CD4-positive, alpha-beta T cell treated with Interleukin-10 for 1 hour (primary cell): ENCODE measurements around the gene ASPSCR1.
A peak's percentile ranks its signal among the peaks of the same experiment; 100 is the strongest.

Experiments used
- DNase-seq: peaks from one replicate; pipeline ENCODE4 v3.0.0-alpha.2; 2020

Gene ASPSCR1

DNA sequence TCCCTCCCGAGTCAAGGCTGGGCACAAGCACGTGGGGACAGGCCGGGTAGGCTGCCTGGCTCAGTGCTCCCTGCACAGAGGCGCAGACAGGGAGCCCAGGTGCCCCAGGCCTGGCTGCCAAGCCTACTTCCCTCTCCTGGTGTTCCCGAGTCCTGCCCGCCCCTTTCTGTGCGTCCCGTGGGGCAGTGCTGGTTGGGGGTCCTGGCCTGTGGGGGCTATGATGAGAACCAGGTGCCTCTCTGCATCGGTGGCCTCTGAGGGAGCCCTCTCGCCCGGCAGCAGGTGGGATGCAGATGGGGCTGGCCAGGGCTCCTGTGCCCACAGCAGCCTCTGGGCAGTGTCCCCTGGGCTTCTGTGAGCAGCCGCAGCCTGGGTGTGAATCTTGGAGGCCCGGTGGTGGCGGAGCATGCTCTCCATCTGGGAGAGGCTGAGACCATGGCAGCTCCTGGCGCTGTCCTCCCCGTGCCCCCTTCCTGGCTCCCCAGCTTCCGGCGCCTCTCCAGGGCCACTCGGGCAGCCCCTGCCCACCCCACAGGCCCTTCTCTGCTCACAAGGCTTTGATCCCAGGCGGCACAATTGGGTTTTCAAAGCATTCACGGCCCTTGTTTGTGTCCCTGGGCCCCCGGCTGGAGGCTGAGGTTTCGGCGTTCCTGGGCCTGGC is 38.0 kb downstream of the ASPSCR1 start:
- no peak for DNase-seq

DNA sequence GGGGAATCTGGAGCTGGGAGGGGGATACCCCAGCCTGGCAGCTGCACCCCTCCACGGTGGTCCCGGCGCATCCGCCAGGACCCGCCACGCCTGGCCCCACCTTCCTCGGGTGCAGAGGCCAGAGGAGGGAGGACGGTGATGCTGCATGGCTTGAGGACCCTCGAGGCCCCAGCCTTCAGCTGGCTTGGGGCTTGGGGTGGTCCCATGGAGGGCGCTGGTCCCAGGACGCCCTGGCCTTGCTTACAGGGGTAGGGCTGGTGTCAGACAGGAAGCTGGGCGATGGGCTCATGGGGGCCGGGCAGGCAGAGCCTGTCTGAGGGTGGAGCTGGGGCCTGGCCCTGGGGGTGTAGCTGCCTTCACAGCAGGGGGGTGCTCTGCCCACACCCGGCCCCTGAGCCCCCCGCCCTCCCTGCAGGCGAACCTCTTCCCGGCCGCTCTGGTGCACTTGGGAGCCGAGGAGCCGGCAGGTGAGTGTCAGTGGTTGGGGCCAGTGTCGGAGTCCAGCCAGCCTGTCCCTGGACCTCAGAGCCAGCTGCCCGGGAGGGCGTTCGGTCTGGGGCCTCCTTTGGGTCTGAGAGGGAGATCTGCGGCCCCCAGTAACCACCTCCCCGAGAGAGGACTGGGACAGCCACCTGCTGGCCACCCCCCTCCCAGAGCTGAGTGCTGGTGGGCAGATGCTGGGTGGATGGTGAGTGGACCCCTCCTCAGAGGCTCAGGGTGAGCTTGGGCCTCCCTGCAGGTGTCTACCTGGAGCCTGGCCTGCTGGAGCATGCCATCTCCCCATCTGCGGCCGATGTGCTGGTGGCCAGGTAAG is 38.8 kb downstream of the ASPSCR1 start:
- DNase-seq = no peak

DNA sequence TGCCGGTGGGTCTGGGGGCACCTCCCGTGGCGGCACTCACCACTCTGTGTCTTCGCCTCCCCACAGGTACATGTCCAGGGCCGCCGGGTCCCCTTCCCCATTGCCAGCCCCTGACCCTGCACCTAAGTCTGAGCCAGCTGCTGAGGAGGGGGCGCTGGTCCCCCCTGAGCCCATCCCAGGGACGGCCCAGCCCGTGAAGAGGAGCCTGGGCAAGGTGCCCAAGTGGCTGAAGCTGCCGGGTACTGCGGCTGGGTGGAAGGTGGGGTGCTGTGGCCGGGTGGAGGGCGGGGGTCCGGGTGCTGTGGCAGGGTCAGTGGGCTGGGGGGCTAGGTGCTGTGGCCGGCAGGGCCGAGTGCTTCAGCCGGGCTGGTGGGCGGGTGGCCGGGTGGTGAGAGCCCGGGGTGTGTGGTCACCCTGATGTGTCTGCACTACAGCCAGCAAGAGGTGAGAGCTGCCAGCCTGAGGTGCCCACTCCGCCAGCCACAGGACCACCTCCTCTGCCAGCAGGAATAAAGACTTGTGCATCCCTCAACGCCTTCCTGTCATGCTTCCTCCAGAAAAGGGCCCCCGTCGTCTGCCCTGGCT is 39.5 kb downstream of the ASPSCR1 start:
- DNase-seq = no peak

DNA sequence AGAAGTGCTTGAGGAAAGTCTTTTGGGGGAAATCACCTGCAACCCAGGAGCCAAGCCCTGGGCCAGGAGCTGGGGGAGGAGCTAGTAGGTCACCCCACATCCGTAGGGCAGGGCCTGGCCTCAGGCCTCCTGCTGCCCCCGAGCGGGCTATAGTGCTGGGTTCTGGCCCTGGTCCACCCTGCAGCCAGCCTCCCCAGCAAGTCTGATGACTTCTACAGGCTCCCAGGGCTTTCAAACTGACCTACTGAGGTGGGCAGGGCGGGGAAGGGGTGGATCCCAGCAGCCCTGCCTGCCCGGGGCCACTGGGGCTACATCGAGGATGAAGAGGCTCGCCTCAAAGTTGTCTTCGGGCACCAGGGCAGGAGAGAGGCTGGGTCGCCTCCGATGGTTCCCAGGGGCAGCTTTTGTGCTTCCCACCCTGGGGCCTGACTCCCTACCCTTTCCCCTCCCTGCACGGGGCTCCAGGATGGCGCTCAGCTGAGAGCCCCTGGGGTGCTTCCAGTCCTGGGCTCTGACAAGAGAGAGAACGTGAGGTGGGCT is 40.3 kb downstream of the ASPSCR1 start:
- no peak for DNase-seq

DNA sequence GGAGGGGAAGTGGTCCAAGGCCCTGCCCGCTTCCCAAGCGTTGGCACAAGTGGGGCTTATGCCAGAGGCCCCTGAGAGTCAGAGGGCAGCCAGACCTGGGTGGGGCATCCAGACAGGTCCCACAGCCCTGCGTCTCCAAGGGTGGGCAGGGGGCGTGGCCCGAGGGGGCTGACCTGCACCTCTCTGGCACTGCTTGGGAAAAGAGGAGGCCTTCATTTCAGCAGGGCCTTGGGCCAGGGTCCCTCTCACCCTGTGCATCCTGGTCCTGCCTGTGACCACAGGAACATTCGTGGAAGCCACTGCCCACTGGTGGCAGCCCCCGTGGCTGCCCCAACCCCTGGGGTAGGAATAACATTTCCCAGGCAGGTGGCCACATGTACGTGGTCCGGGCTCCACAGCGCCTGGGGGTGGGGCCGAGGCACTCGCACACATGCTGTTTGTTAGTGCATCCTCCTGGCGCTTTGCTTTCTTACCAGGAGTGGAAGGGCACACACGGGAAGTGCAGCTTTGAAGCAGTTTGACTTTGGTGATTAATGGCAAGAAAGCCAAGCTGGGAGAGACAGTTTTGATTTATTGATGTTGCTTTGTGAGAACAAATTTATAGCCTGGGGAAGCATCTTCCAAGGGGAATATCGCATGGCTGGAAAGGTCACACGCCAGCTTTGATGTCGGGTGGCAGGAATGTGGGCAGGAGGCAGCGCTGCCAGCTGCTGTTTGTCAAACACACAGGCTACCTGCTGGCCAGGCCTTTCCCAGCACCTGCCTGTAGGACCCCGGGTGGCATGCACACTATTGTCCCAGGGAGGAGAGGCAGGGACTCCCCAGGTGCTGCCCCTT is 40.9 kb downstream of the ASPSCR1 start:
- DNase-seq = no peak

DNA sequence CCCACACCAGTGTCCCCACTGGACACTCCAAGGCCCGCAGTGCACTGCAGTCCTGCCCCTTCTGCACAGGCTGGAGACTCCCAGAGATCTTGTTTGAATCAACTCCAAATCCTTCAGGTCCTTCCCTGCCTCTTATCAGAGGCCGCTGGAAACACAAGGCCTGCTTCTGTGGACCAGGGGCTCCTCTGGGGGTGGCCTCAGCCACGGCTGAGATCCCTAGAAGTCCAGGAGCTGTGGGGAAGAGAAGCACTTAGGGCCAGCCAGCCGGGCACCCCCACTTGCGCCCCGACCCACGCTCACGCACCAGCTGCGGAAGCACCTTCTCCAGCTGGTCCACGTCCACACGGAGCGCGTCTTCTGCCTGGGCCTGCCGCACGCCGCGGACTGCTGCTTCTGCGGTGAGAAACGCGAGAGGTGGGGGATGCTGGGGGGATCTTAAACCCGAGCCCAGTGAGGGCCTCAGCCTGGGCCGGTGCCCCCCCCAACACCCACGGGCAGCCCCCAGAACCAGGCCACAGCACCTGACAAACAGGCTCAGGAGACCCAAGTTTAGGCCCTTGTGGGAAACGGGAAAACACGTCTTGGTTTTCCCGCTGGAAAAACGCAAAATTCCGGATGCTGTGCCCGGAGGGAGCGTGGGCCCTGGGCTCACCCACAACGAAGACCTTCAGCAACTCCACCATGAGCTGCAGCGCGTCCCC is 41.7 kb downstream of the ASPSCR1 start:
- DNase-seq = no peak

DNA sequence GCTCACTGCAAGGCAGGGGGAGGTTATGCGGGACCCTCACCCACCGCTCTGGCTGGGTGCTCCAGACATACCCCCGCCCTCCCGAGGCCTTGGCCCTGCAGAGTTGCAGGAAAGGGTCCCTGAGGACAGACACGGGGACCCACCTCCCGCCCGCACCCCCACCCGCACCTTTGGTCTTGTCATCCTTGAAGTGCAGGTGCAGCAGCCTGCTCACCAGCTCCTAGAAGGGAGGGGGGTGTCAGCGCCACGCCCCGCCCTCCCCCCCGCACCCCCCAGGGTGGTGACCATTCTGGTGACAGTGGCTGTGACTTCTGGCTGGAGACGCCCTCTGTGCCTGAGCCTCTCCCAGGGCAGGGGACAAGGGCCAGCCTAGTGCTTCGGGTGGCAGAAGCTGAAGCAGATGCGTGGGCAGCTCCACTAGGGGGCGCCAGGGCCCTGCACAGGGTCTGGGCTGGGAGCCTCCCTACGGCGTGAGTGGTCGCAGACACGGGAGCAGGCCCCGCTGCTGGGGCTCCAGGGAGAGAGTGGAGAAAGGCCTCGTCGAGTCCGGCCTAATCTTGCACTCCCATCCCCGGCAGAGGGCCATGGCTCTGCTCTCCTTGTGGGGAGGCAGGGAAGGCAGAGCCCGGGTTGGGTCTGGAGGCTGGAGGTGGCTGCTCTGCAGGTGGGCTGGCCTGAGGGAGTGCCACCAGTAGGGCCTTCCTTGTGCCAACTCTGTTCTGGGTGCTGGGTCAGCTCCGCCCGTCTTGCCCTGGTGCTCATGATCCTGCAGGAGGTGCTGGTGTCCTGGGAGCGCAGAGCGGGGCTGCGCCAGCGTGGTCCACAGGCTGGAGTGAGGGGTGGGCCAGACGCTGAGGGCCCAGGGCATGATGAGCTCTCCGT is 42.5 kb downstream of the ASPSCR1 start:
- peak; percentile 58 for DNase-seq

DNA sequence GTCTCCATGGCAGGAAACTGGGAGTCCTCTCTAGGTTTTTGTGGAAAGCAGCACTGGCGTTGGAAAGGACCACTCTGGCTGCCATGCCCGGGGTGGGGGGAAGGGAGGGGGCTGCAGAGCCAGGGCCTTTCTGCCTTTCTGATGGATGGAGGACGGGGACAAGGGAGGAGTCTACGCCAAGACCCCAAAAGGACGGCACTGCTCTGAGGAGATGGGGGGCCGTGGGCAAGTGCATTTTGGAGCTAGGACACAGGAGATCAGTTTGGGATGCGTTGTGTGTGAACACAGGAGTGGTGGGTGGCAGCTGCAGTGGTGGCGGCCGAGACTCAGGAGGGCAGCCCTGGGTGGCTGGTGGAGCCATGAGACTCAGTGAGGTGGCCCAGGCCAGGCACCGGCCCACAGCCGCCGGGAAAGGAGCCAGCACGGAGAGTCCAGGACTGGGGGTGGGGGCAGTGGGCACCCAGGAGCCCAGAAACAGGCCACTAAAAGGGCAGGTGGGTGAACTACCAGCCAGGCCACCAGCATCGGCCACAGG is 43.2 kb downstream of the ASPSCR1 start:
- DNase-seq = no peak

DNA sequence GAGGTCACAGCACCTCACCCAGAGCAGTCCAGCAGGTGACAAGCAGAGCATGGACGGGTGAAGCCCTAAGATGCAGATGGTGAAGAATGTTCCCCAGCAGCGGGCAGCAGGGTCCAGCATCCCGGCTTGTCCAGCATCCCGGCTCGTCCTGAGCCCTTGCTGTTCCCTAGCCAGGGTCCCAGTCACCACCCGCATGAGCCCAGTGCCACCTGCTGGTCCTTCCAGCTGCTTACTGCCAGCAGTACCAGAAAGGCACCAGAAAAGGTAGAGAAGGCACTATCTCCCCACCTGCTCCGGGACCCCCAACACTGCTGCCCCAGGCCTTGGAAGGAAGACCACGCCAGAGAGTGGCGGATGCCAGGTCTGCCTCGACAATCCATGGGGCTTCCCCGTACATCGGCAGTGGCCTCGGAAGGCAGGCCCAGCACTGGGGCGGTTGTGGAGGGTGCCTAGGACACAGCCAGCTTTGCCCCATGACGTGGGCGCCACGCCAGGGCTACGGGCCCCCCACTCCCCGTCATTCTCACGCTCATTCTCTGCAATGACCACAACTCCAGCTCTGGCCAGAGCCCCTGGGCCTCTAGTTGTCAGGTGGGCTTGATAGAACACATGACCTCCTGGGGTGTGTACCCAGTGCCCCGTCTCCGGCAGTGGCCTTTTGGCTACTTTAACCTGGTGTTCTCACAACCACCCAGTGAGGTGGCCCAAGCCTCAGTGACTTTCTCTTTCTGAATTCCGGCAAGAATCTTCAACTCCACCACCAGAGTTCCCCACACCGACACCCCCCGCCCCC is 43.9 kb downstream of the ASPSCR1 start:
- peak; percentile 66 for DNase-seq

DNA sequence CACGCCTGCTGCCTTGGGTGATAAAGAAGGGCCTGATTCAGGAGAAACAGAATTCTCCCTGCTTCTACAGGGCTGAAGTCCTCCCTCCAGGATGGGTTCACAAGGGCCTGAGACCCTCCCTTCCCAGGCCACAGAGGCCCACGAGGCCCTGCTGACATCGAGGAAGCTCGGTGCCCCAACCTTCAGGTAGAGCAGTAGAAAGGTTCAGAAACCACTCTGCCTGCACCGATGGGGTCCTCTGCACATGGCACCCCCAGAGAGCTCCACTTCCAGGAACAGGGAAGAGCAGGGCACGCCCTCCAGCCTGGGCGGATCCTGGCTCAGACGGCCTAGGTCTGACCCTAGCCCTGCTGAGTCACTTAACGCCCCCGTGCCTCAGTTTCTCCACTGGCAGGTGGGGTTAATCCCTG is 44.5 kb downstream of the ASPSCR1 start:
- DNase-seq = no peak

DNA sequence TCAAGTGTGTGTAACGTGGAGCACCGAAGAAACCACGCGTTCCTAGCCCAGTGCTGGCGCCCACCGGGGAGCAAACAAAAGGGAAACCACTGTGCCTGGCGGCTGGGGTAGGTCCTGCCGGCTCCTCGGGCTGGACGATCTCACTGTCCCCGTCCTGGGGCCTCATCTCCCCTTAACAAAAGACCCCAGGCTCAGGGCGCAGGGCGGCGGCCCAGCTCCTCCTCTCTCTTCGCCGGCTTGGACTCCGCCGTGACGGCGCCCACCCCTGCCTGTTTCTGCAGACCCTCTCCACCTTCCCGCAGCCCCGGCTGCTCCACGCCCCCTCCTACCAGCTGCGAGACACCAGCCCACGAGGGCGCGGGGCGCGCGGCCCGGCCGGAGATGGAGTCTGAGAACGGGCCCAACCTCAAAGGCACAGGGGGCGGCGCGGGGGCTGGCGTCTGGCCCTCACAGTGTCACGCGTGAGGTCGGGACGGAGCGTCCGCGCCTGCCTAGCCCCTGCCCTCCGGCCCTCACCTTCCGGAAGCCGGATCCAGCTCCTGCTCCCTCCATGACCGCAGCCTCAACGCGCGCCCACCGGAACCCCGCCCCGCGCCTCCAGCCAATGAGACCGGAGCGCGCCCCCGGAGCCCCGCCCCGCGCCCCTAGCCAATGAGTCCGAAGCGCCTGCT is 45.0 kb downstream of the ASPSCR1 start, which contains the start of gene CENPX:
CENPX (minus strand) TSS at position 569 of the 671 bp plus-strand sequence; CDS start at position 552, 17 bp downstream.
- no peak for DNase-seq

DNA sequence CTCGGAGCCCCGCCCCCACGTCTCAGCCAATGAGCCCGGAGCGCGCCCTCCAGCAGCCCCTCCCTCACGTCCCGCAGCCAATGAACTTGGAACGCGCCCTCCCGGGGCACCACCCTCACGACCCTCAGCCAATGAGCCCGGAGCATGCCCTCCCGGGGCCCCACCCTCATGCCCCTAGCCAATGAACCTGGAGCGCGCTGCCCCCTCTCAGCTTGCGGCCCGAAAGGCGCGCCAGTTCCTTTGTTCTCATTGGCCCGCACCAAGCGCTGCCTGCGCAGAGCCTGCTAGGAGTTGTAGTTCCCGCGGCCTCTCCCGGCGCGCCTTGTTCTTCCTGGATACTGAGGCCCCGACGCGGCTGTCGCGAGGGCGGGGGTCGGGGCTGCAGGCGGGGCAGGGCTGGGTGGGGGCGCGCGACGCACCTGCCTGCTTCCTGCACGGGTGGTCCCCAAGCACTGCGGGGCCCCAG is 45.6 kb downstream of the ASPSCR1 start, which contains the start of gene LRRC45:
LRRC45 (plus strand) TSS at position 325 of the 466 bp plus-strand sequence. CDS start 339 bp downstream, outside the sequence.
- peak; percentile 100 for DNase-seq

DNA sequence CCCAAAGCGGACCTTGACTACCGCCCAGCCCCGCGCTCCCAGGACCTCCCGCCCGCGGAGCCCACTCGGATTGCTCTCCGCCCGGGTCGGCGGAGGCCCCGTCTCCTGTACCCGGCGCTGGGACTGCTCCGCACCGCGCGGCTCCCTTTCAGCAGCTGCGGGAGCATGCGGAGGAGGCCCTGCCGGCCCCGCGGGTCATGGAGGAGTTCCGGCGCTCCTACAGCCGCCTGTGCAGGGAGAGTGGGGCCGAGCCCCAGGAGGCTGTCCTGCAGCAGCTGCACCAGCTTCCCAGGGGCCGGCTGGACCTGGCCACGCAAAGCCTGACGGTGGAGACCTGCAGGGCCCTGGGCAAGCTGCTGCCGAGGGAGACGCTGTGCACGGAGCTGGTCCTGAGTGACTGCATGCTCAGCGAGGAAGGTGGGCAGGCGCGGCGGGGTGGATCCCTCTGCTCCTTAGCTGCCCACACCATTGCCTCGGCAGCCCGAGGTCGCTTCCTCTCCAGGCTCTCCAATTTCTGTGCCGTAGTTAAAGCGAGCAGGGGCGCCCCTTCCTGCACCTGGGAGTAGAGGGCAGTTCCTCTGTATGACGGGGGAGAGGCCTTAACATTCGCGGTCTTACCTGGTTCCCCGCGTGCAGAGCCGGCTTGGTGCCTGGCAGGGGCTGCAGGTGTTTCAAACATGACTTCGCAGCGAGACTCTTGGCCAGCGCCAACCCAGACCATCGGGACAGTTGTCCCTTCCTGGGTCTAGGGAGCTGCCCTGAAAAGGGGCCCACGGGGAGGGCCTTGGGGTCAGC is 46.2 kb downstream of the ASPSCR1 start:
- no peak for DNase-seq

DNA sequence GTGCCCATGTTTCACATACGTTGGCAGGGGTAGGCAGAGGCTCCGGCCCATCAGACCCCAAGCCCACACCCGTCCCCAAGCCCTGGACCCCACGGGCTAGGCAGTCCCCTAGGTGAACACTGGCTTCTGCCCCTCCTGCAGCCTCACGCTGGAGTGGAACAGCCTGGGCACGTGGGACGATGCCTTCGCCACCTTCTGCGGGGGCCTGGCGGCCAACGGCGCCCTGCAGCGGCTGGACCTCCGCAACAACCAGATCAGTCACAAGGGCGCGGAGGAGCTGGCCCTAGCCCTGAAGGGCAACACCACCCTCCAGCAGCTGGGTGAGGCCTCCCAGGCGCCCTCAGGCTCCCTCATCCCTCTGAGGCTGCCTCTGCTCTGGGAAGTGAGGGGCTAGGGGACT is 47.4 kb downstream of the ASPSCR1 start:
- no peak for DNase-seq

DNA sequence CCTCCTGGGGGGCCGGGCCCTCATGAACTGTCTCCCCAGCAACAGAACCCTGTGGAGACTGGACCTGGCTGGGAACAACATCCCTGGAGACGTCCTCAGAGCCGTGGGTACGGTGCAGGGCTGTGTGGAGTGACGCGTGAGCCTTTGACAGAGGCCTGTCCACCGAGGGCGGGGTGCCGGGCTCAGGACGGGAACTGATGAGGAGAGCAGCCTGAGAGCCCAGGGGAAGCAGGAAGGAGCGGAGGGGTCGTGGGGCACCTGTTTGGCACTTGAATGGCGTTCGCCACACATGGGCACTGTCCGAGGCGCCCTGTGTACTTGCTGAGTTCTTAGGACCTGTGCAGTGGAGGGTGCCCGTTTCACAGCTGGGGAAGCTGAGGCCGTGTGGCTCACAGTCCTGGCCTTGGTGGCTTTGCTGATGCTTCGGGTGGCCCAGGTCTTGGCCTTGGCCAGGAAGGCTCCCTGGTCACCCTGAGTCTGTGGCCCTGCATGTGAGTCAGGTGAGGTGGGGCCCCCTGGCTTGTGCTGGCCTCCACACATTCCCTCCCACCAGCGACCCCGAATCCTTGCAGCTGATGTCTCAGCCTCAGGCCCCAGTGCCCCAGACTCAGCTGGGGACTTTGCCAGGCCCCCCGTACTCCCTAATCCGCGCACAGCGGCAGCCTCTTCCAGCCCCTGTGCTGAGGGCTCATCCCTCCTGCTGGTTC is 48.1 kb downstream of the ASPSCR1 start:
- no peak for DNase-seq

DNA sequence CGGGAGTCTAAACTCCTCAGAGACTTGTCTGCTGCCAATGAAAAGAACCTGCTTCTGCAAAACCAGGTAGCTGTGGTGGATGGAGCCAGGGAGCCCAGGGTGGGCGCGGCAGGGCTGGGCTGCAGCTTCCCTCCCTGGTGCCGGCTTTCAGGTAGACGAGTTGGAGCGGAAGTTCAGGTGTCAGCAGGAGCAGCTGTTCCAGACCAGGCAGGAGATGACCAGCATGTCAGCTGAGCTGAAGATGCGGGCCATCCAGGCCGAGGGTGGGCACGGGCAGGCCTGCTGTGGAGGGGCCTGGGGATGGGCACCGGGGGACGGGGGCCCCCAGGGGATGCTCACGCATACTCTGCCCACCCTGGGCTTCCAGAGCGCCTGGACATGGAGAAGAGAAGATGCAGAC is 50.8 kb downstream of the ASPSCR1 start:
- DNase-seq = no peak

DNA sequence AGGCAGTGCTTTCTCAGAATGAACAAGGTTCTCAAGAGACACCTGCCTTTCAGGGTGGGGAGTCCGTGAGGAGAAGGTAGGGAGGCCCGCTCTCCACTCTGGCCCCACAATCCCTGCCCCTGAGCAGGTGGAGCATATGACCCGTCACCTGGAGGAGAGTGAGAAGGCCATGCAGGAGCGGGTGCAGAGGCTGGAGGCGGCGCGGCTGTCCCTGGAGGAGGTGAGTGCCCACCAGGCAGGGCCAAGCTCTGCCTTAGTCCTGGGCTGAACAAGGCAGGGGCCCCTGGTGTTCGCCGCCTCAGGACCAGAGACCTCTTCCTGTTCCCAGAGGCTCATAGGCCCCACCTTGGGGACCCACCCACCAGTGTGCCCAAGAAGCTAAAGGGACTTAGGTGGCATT is 51.5 kb downstream of the ASPSCR1 start:
- DNase-seq = no peak

DNA sequence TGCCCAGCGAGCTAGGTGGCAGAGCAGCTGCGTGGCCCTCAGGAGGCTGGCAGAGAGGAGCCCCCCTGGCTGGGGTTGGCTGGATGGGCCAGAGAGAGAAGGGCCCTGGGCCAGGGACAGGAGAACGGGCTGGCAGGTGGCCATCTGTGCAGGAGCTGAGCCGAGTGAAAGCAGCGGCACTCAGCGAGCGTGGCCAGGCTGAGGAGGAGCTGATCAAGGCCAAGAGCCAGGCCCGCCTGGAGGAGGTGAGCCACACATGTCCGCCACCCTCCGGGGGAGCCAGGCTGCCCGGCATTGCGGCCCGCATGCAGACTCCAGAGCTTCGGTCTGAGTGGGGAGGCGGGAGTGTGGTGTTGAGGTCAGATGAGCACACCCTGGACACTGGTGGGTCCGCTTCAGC is 52.0 kb downstream of the ASPSCR1 start:
- no peak for DNase-seq
